Mesodermal cell (in vitro differentiated cells): ENCODE data around the gene ARID2.

Experiments
- H3K27ac ChIP-seq: 2 replicates; pipeline ENCODE4 v1.7.0; 2013; ENCODE audit warnings: mild to moderate bottlenecking, low read depth, low read length, moderate library complexity; ENCODE audit not compliant: severe bottlenecking
- H3K36me3 ChIP-seq: 2 replicates; pipeline ENCODE4 v1.7.1; 2013; ENCODE audit warnings: mild to moderate bottlenecking, low read length, moderate library complexity; ENCODE audit not compliant: control insufficient read depth, insufficient read depth
- H3K4me1 ChIP-seq: one replicate; pipeline ENCODE4 v1.7.1; 2013; ENCODE audit warnings: mild to moderate bottlenecking, low read length; ENCODE audit not compliant: insufficient read depth, control insufficient read depth, poor library complexity, severe bottlenecking
- H3K4me3 ChIP-seq: 2 replicates; pipeline ENCODE4 v1.7.0; 2013; ENCODE audit warnings: low read length, control low read depth, mild to moderate bottlenecking; ENCODE audit not compliant: insufficient read depth, poor library complexity, severe bottlenecking; ENCODE audit errors: extremely low read depth
- H3K9me3 ChIP-seq: 2 replicates; pipeline ENCODE4 v1.7.1; 2013; ENCODE audit warnings: mild to moderate bottlenecking, low read length, moderate library complexity; ENCODE audit not compliant: control insufficient read depth
- WGBS, 2 experiments: methylation state at CpG; one replicate each; pipeline ENCODE4 v1.1.5; 2013; ENCODE audit warnings: missing lambda C conversion rate in 2 of 2; ENCODE audit not compliant: insufficient coverage in 2 of 2; 5-methylcytosine and 5-hydroxymethylcytosine counted together

Gene ARID2

GRCh38 chr12:45918818-45919217 lies 189.3 kb downstream of the ARID2 start:
- Histone ChIP-seq H3K27ac (no peak overlapping the region), H3K4me3 (no peak overlapping the region), H3K9me3 (no peaks in the 10 kb centered on the region), H3K4me1 (peaks cover 8% of the 10 kb centered on the region), H3K36me3 (peaks cover 39% of the 10 kb centered on the region)
- WGBS, 2 experiments: no CpG with 5 or more reads among the region's 3 CpGs

GRCh38 chr12:45928309-45928708 lies 198.8 kb downstream of the ARID2 start:
- Histone ChIP-seq H3K36me3 (peaks cover 73% of the 10 kb centered on the region), H3K27ac (no peak overlapping the region), H3K4me1 (no peaks in the 10 kb centered on the region), H3K9me3 (no peaks in the 10 kb centered on the region), H3K4me3 (no peak overlapping the region)
- 100% methylated on average over 1 of the region's 2 CpGs for WGBS, 2 experiments

DNA sequence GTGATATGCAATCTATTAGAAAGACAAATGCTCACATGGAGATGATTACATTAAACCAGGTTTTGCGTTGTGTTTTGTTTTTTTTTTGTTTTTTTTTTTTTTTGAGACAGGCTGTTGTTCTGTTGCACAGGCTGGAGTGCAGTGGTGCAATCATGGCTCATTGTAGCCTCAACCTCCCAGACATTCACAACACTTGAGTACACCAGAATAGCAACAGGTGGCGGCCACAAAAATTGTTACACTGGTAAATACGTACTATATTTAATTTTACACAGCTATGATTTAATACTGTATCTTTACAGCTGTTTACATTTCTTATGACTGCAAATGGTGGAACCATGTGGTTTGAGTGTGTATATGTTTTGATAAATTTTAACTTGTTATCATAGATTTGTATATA lies 200.9 kb downstream of the ARID2 start:
- no CpG with 5 or more reads among the region's 3 CpGs for whole genome bisulfite sequencing, 2 experiments
- no peaks in the 10 kb centered on the region for H3K9me3 ChIP-seq
- no peaks in the 10 kb centered on the region for H3K4me1 ChIP-seq
- no peak overlapping the region for H3K27ac ChIP-seq
- no peak overlapping the region for H3K4me3 ChIP-seq
- peaks cover 65% of the 10 kb centered on the region for H3K36me3 ChIP-seq

DNA sequence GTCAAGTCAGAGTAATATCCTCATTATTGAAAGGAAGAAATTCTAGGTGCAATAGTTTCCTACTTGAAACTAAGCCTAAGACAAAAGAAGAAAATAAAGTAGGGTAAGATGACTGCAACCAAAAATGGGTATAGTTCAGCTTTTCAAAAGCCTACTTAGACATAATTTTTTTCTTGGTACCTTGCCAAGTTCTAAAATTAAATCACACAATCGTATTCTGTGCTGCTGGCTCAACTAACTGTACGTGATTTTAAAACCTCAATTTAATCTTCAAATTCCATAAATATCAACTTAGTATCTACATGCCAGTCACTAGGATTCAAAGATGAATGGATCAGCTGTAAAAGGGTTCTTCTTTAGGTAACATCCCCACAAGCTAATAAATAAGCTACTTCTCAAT lies 204.0 kb downstream of the ARID2 start:
- peaks cover 50% of the 10 kb centered on the region for H3K36me3 ChIP-seq
- 81 to 92% methylated on average over 2 of the region's 2 CpGs for WGBS, 2 experiments
- no peaks in the 10 kb centered on the region for H3K4me1 ChIP-seq
- no peak overlapping the region for H3K27ac ChIP-seq
- H3K4me3 ChIP-seq: no peak overlapping the region
- H3K9me3 ChIP-seq: no peaks in the 10 kb centered on the region

DNA sequence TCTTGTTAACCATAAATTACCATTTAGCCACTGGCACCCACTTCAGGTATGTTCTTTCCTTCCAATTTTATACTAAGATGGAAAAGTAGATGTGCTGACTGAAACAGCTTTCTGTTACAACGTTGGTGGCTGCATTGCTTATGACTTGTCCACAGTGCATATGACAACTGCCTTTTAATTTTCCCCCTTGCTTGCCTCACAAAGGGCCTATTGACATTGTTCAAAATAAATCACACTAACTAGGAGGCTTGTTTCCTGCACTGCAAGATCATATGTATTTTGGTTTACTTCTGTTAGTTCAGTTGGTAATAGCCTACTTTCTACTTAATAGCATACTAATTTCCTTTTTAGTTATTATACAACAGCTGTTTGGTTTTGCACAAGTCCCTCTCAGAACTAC lies 205.4 kb downstream of the ARID2 start:
- Histone ChIP-seq H3K9me3 (no peaks in the 10 kb centered on the region), H3K4me3 (no peak overlapping the region), H3K4me1 (no peaks in the 10 kb centered on the region), H3K27ac (no peak overlapping the region), H3K36me3 (peaks cover 37% of the 10 kb centered on the region)
- 100% methylated on average over 1 of the region's 1 CpG; no CpG with 5 or more reads in 1 of the 2 experiments for WGBS, 2 experiments

DNA sequence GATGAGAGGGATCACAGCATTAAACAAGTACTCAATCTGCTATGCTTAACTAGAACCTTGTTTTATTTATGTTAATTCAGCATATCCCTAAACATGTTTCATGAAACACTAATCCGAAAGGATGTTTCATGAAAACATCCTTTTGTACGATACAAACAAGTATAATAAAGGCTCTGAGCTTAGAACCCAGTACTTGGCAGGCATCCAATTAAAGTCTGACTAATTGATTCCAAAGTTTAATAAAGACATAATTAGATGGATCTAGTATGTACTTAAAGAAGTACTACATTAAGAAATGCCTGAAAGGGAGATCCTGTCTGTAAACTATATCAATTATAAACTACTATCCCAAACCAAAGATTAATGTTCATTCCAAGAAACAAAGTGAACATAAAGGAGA lies 209.1 kb downstream of the ARID2 start:
- peaks cover 53% of the 10 kb centered on the region for H3K36me3 ChIP-seq
- H3K27ac ChIP-seq: no peak overlapping the region
- no peaks in the 10 kb centered on the region for H3K4me1 ChIP-seq
- no peaks in the 10 kb centered on the region for H3K9me3 ChIP-seq
- no peak overlapping the region for H3K4me3 ChIP-seq
- WGBS, 2 experiments: 93% methylated on average over 2 of the region's 2 CpGs; no CpG with 5 or more reads in 1 of the 2 experiments

DNA sequence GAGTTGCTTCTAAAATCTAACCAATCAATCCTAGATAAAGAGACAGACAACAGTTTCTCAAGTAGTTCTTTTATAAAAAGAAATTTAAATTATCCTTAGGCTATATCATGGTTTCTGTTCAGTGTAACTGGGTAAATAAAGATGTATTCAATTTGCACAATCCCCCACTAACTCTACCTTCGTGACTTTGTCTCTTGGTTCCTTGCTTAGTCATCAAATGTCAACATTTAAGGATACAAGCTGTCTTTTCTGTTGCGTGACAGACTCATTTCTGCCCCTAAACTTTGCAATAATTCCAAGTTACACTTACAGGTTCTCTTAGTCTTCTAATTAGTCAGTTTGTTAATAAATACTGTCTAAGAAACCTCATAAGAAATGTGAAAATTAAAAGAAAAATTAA lies 210.3 kb downstream of the ARID2 start:
- Histone ChIP-seq H3K27ac (no peak overlapping the region), H3K4me1 (no peaks in the 10 kb centered on the region), H3K4me3 (no peak overlapping the region), H3K36me3 (peaks cover 57% of the 10 kb centered on the region), H3K9me3 (no peaks in the 10 kb centered on the region)
- WGBS, 2 experiments: 83 to 100% methylated on average over 1 of the region's 2 CpGs

GRCh38 chr12:45944771-45945170 lies 215.3 kb downstream of the ARID2 start:
- peaks cover 76% of the 10 kb centered on the region for H3K36me3 ChIP-seq
- H3K27ac ChIP-seq: no peak overlapping the region
- no peaks in the 10 kb centered on the region for H3K4me1 ChIP-seq
- no peaks in the 10 kb centered on the region for H3K9me3 ChIP-seq
- no peak overlapping the region for H3K4me3 ChIP-seq
- WGBS, 2 experiments: no CpG with 5 or more reads among the region's 1 CpG

DNA sequence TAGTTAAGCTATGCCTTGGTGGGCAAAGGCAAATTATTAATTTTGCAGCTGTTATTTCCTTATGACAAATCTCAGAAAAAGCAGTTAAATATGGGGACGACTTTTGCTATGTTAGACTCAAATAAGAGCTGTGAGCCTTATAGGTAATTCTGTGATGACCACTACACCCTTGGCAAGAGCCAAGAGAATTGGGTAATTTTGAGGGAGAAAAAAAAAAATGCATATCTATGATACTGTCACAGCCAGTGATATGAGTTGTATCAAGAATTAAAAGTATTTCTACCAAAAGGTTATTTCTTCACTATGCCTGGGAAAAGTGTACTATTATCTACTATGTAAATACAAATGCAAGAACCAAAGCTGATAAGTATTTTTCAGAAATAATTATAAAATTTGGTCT lies 216.9 kb downstream of the ARID2 start:
- H3K36me3 ChIP-seq: peaks cover 64% of the 10 kb centered on the region
- no peaks in the 10 kb centered on the region for H3K9me3 ChIP-seq
- H3K4me1 ChIP-seq: no peaks in the 10 kb centered on the region
- no peak overlapping the region for H3K4me3 ChIP-seq
- no peak overlapping the region for H3K27ac ChIP-seq
- WGBS, 2 experiments: 100% methylated on average over 1 of the region's 1 CpG; no CpG with 5 or more reads in 1 of the 2 experiments

DNA sequence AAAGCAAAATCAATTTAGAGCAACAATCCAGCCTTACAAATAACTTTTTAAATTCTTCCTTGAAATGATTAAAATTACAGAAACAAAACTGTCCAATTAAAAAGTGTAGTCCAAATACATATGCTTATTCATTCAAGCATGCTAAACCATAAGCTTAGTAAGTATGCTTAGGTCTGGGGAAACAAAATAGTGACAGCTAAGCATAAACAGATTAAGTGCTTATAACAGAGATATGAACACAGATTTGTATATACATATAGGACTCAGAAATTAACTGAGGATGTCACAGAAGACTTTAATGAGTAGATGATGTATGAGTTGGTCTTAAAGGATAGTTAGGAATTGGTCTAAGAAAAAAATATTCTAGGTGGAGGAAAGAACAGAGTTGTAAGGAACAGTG lies 219.0 kb downstream of the ARID2 start:
- H3K9me3 ChIP-seq: no peaks in the 10 kb centered on the region
- no peaks in the 10 kb centered on the region for H3K4me1 ChIP-seq
- no peak overlapping the region for H3K27ac ChIP-seq
- peaks cover 50% of the 10 kb centered on the region for H3K36me3 ChIP-seq
- no peak overlapping the region for H3K4me3 ChIP-seq
